HepG2 (cell line): ENCODE measurements around the gene INHA. TPM values are rescaled to one million over a fixed set of nuclear protein-coding genes. Genes with fewer than 3 reads are reported as not detected.

Source experiments
- AGO2 ChIP-seq: fragments of 200-400 bp; formaldehyde crosslinking; optimal IDR thresholded peaks from 2 replicates; pipeline ENCODE3; 2017; ENCODE audit warnings: mild to moderate bottlenecking, low read depth, low read length, moderate library complexity
- FOXO1 ChIP-seq: sonication (generic); formaldehyde crosslinking; IDR thresholded peaks from 2 replicates; pipeline ENCODE4 v1.4.0; 2020; ENCODE audit warnings: missing genetic modification reagents
- HMGXB3 ChIP-seq: sonication (generic); formaldehyde crosslinking; IDR thresholded peaks from 2 replicates; pipeline ENCODE4 v1.4.0; 2020; ENCODE audit warnings: missing genetic modification reagents, borderline replicate concordance
- HNRNPUL1 ChIP-seq: fragments of 200-400 bp; formaldehyde crosslinking; IDR thresholded peaks from 2 replicates; pipeline ENCODE4 v1.6.1; 2017; ENCODE audit warnings: low read depth, mild to moderate bottlenecking, low read length, moderate library complexity
- KLF12 ChIP-seq: sonication (generic); formaldehyde crosslinking; IDR thresholded peaks from 2 replicates; pipeline ENCODE4 v1.4.0; 2020; ENCODE audit warnings: missing genetic modification reagents, borderline replicate concordance
- MXD1 ChIP-seq: sonication (generic); formaldehyde crosslinking; IDR thresholded peaks from 2 replicates; pipeline ENCODE4 v1.4.0; 2020; ENCODE audit warnings: mild to moderate bottlenecking, missing genetic modification reagents
- RBFOX2 ChIP-seq: fragments of 200-400 bp; formaldehyde crosslinking; IDR thresholded peaks from 2 replicates; pipeline ENCODE4 v1.6.1; 2017; ENCODE audit warnings: low read depth, mild to moderate bottlenecking, low read length
- SAFB2 ChIP-seq: sonication (generic); formaldehyde crosslinking; IDR thresholded peaks from 2 replicates; pipeline ENCODE4 v1.5.1; 2020; ENCODE audit warnings: missing genetic modification reagents, low read depth, mild to moderate bottlenecking, borderline replicate concordance
- ZGPAT ChIP-seq: IDR thresholded peaks from 2 replicates; pipeline ENCODE4 v1.6.1; 2016; ENCODE audit warnings: mild to moderate bottlenecking
- ZNF224 ChIP-seq: sonication (generic); formaldehyde crosslinking; IDR thresholded peaks from 2 replicates; pipeline ENCODE4 v1.5.0; 2020; ENCODE audit warnings: mild to moderate bottlenecking, missing genetic modification reagents
- ZNF75D ChIP-seq: sonication (generic); formaldehyde crosslinking; IDR thresholded peaks from 2 replicates; pipeline ENCODE4 v1.8.1; 2023; ENCODE audit warnings: missing genetic modification reagents, mild to moderate bottlenecking, borderline replicate concordance
- ZNF768 ChIP-seq: sonication (generic); formaldehyde crosslinking; IDR thresholded peaks from 2 replicates; pipeline ENCODE4 v1.4.0; 2020; ENCODE audit warnings: missing genetic modification reagents
- ZNF776 ChIP-seq: sonication (generic); formaldehyde crosslinking; IDR thresholded peaks from 2 replicates; pipeline ENCODE4 v1.4.0; 2020; ENCODE audit warnings: mild to moderate bottlenecking, missing genetic modification reagents
- polyA plus RNA-seq, 8 experiments: library from polyadenylated mRNA; depleted of rRNA in 3 of 8; stranded (reverse) in 7 of 8; unstranded in 1 of 8; fragments of >200 nt; fragmentation: Illumina TruSeq in 4 of 8; extraction: Trizol in 4 of 8; gene quantifications; 2 replicates each; pipeline versions ENCODE4 v1.2.1 to v1.2.3, GENCODE V29; 2011 to 2016; ENCODE audit warnings: low read depth in 4 of 8, missing spikeins in 1 of 8, mixed read lengths in 1 of 8; ENCODE audit not compliant: insufficient read depth in 1 of 8
- total RNA-seq, 5 experiments: library from RNA; depleted of rRNA; stranded (reverse); fragments of >200 nt; fragmentation: Illumina TruSeq; extraction: Trizol; gene quantifications; 2 replicates each; pipeline ENCODE4 v1.2.3, GENCODE V29; 2016; ENCODE audit warnings: low read depth in 1 of 5

INHA gene
- total and polyA plus RNA-seq, 2 of the 13 experiments (the other 11 are each of a cell fraction or from before 2014, with no cell fraction given) = 4.1 to 15.2 TPM

GRCh38 chr2:219574484-219575311 lies 2.6 kb downstream of the INHA start (continued):
- TF ChIP-seq ZNF224 (CRISPR knock-in tag) = no peak
- TF ChIP-seq HNRNPUL1 = no peak
- TF ChIP-seq ZNF776 (CRISPR knock-in tag) = peak; percentile 64; the same call in 1 of the 2 replicates
- TF ChIP-seq KLF12 (CRISPR knock-in tag) = no peak
- peak; percentile 26; the same call in 1 of the 2 replicates for TF ChIP-seq ZNF768 (CRISPR knock-in tag)
- TF ChIP-seq AGO2 = peak; percentile 52
- TF ChIP-seq FOXO1 (CRISPR knock-in tag) = 0 out of 2 replicates have a peak, but pooled peaks have one; percentile 7
- 0 out of 2 replicates have a peak, but pooled peaks have one; percentile 19 for TF ChIP-seq RBFOX2
- no peak for TF ChIP-seq ZNF75D (CRISPR knock-in tag)
- TF ChIP-seq HMGXB3 (CRISPR knock-in tag) = no peak
- no peak for TF ChIP-seq ZGPAT (CRISPR knock-in tag)
- TF ChIP-seq MXD1 = peak; percentile 57; the same call in 1 of the 2 replicates
- TF ChIP-seq SAFB2 = 0 out of 2 replicates have a peak, but pooled peaks have one; percentile 15
